ENCODE data around the gene CADPS2.

The CADPS2 gene

DNA sequence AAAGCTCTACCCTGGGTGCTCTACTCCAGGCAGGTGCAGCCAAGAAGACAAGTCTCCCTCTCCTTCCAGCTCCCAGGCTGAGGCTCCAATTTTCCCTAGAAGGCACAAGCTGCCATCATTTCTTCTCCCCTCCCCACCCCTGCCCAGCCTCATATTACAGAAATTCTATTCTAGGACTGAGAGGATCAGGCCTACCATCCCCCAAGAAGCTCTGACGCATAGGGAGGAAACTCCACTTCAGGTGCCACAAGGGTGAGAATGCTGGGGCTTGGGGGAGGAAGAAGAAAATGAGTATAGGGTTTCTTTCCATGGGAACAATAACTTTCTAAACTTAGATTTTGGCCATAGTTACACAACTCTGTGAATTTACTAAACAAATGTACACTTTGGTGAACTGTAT is 617.0 kb downstream of the CADPS2 start:
- Histone ChIP-seq H3K27me3 (no peaks in the 10 kb centered on the region), H3K4me1 (no peaks in the 10 kb centered on the region), H3K9me3 (no peaks in the 10 kb centered on the region), H3K4me2 (no peak overlapping the region), H4K20me1 (no peaks in the 10 kb centered on the region), H3K27ac (no peak overlapping the region), H3K9ac (no peak overlapping the region), H3K4me3 (no peak overlapping the region), H3K36me3 (no peaks in the 10 kb centered on the region)
- TF ChIP-seq Cebpa-rat (IDR thresholded peaks at IDR 0.05) = no peak
